OCI-LY1 (cell line): ENCODE data around the gene SNRNP48.

Experiments
- CTCF ChIP-seq: fragments of 200-600 bp; sonication (generic), shearing (Covaris generic); IDR thresholded peaks from 2 replicates; pipeline ENCODE4 v1.5.1; 2017; ENCODE audit warnings: mild to moderate bottlenecking, antibody characterized with exemption, low read length, moderate library complexity, mixed read lengths
- EZH2 ChIP-seq: fragments of 200-600 bp; sonication (generic), shearing (Covaris generic); IDR thresholded peaks from 2 replicates; pipeline ENCODE4 v1.8.0; 2017; ENCODE audit warnings: borderline replicate concordance, mixed run types, mild to moderate bottlenecking, antibody characterized with exemption, low read length, moderate library complexity, mixed read lengths

GRCh38 chr6:7542065-7542873 lies 47.7 kb upstream of the SNRNP48 start:
- TF ChIP-seq CTCF = no peak
- TF ChIP-seq EZH2 = no peak
